A673 (cell line): Measurements from ENCODE around the gene B4GALT5.

Experiments used
- CTCF ChIP-seq: fragments of 300-800, 200-600 bp; sonication (generic); conservative IDR thresholded peaks from 2 replicates; pipeline ENCODE4 v1.5.1; 2017; ENCODE audit warnings: low read depth, mild to moderate bottlenecking, antibody characterized with exemption, low read length, moderate library complexity, mixed read lengths
- EZH2 ChIP-seq: fragments of 200-600 bp; sonication (generic); IDR thresholded peaks from 2 replicates; pipeline ENCODE4 v1.6.1; 2017; ENCODE audit warnings: borderline replicate concordance, low read depth, mild to moderate bottlenecking, mixed read lengths, antibody characterized with exemption, low read length; ENCODE audit not compliant: poor library complexity, severe bottlenecking

DNA sequence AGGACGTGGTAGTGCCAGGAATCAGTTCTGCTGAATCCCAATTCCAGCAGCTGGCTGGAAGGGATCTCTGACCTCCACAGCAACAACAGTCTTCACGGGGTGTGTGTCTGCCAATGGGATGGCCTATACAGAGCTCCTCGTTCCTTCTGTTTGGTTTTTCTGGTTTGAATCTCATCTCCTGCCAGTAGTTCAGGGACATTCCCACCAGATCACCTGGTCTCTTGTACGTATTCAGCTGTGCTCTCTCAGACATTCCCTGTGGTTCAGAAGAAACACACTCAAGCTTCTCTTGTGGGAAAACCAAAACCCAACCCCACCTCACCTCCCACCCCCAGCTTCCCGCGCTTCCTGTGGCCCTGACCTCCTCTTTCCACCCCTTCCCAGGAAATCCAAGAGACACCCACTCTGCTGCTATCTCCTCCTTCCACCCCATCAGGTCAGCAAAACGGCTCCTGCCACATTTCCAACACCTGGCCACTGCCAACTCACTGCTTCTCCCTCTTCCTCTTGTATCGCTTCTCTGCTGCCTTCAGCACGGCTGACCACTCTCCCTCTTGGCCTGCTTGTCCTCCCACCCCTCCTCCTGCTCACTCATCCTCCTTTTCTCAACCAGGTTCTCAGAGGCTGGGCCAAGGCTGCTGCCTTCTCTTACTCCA lies 82.5 kb downstream of the B4GALT5 start:
- TF ChIP-seq CTCF: no peak
- TF ChIP-seq EZH2: no peak
